K562 (cell line): Measurements from ENCODE around the gene SOX6. TPM values are rescaled to one million over a fixed set of nuclear protein-coding genes. Genes with fewer than 3 reads are reported as not detected.

Experiments
- CBFA2T2 ChIP-seq: fragments of 450-650 bp; conservative IDR thresholded peaks from 2 replicates; pipeline ENCODE4 v1.6.1; 2017; ENCODE audit warnings: mild to moderate bottlenecking
- MBD2 ChIP-seq: sonication (generic); IDR thresholded peaks from 2 replicates; pipeline ENCODE4 v1.6.1; 2016; ENCODE audit warnings: low read depth, borderline replicate concordance
- MTA2 ChIP-seq: fragments of 450-650 bp; IDR thresholded peaks from 2 replicates; pipeline ENCODE4 v1.6.1; 2016; ENCODE audit warnings: low read depth
- PCBP1 ChIP-seq: fragments of 200-400 bp; formaldehyde crosslinking; IDR thresholded peaks from 2 replicates; pipeline ENCODE4 v1.6.1; 2018; ENCODE audit warnings: mild to moderate bottlenecking, low read depth, low read length; ENCODE audit not compliant: poor library complexity, severe bottlenecking
- SMC3 ChIP-seq: conservative IDR thresholded peaks from 2 replicates; pipeline ENCODE4 v1.6.1; 2011; ENCODE audit warnings: low read depth, low read length, improper control_type of control experiment; ENCODE audit not compliant: insufficient read depth
- TAL1 ChIP-seq: fragments of 450-650 bp; IDR thresholded peaks from 2 replicates; pipeline ENCODE4 v1.6.1; 2016; ENCODE audit warnings: mild to moderate bottlenecking
- ZBED1 ChIP-seq: IDR thresholded peaks from 2 replicates; pipeline ENCODE4 v1.6.1; 2014
- ZBTB40 ChIP-seq, 2 experiments: fragments of 450-650 bp in 1 of 2; sonication (generic) in 1 of 2; formaldehyde crosslinking in 1 of 2; IDR thresholded peaks; 2 replicates each; pipeline versions ENCODE4 v1.7.1 to v1.9.0; 2016 to 2022; ENCODE audit warnings: inconsistent platforms in 1 of 2, mild to moderate bottlenecking in 1 of 2, missing genetic modification reagents in 1 of 2
- ZNF324 ChIP-seq: fragments of 250-450 bp; sonication (Bioruptor Pico); IDR thresholded peaks from 2 replicates; pipeline ENCODE4 v1.4.0; 2020; ENCODE audit warnings: mild to moderate bottlenecking
- ZNF347 ChIP-seq: fragments of 450-650 bp; formaldehyde crosslinking; IDR thresholded peaks from 2 replicates; pipeline ENCODE4 v1.4.0; 2020; ENCODE audit warnings: low read depth, mild to moderate bottlenecking, moderate library complexity
- ZNF695 ChIP-seq: fragments of 450-650 bp; formaldehyde crosslinking; IDR thresholded peaks from 2 replicates; pipeline ENCODE4 v1.4.0; 2020; ENCODE audit warnings: mild to moderate bottlenecking, moderate library complexity
- ZNF699 ChIP-seq: fragments of 250-450 bp; sonication (Bioruptor Pico); IDR thresholded peaks from 2 replicates; pipeline ENCODE4 v1.8.0; 2021; ENCODE audit warnings: mild to moderate bottlenecking, moderate library complexity; ENCODE audit not compliant: insufficient replicate concordance
- ZNF77 ChIP-seq: fragments of 250-450 bp; sonication (Bioruptor Pico); IDR thresholded peaks from 2 replicates; pipeline ENCODE4 v1.5.0; 2020
- polyA plus RNA-seq, 8 experiments: library from polyadenylated mRNA; depleted of rRNA in 4 of 8; stranded (reverse) in 5 of 8; unstranded in 3 of 8; fragments of >200 nt; fragmentation: Nextera tagmentation in 2 of 8; fragmentation: Illumina TruSeq in 1 of 8; extraction: Ambion mirVana in 2 of 8; extraction: Trizol in 1 of 8; gene quantifications; 2 replicates each; pipeline versions ENCODE4 v1.2.1 to v1.2.3, GENCODE V29; 2011 to 2014; ENCODE audit warnings: inconsistent platforms in 1 of 8, missing spikeins in 1 of 8
- total RNA-seq, 7 experiments: library from RNA; depleted of rRNA in 6 of 7; stranded (reverse); fragments of >200 nt in 6 of 7; fragmentation: Illumina TruSeq in 2 of 7; extraction: Trizol in 2 of 7; gene quantifications; 2 replicates each; pipeline versions ENCODE4 v1.2.1 to v1.2.3, GENCODE V29; 2011 to 2021; ENCODE audit warnings: low replicate concordance in 1 of 7
- TF ChIP-seq, protein P1 (sequence below): fragments of 450-650 bp; IDR thresholded peaks from 2 replicates; pipeline ENCODE4 v1.6.1; 2016
- TF ChIP-seq, protein P2 (sequence below), 2 experiments: IDR thresholded peaks in 1 of 2; conservative IDR thresholded peaks in 1 of 2; 2 replicates each; pipeline ENCODE4 v1.6.1; 2016; ENCODE audit warnings: low read depth in 2 of 2, mild to moderate bottlenecking in 1 of 2, missing compliant biosample characterization in 1 of 2, missing genetic modification characterization in 1 of 2, moderate library complexity in 1 of 2

The SOX6 gene
- total and polyA plus RNA-seq, 9 of the 15 experiments (the other 6 are each of a cell fraction or from before 2014, with no cell fraction given) = 0.89 to 8.7 (median 5.7) TPM

GRCh38 chr11:16292167-16292859 lies 64.0 kb downstream of the SOX6 start (continued):
- TF ChIP-seq, protein P1, sequence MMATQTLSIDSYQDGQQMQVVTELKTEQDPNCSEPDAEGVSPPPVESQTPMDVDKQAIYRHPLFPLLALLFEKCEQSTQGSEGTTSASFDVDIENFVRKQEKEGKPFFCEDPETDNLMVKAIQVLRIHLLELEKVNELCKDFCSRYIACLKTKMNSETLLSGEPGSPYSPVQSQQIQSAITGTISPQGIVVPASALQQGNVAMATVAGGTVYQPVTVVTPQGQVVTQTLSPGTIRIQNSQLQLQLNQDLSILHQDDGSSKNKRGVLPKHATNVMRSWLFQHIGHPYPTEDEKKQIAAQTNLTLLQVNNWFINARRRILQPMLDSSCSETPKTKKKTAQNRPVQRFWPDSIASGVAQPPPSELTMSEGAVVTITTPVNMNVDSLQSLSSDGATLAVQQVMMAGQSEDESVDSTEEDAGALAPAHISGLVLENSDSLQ = peak; percentile 86
- TF ChIP-seq ZBED1 (no peak), ZNF695 (CRISPR knock-in tag) (no peak), ZNF324 (no peak), TAL1 (peak; percentile 28; the same call in 1 of the 2 replicates), MBD2 (no peak), MTA2 (peak; percentile 42; the same call in 1 of the 2 replicates), ZBTB40 (IDR thresholded peaks at IDR 0.05) (no peak), ZBTB40 (CRISPR knock-in tag; IDR thresholded peaks at IDR 0.05) (no peak), ZNF77 (CRISPR knock-in tag) (no peak), ZNF699 (CRISPR knock-in tag) (no peak), SMC3 (no peak), CBFA2T2 (peak; percentile 16; the same call in 1 of the 2 replicates), PCBP1 (no peak), ZNF347 (CRISPR knock-in tag) (no peak)
- TF ChIP-seq, protein P2, sequence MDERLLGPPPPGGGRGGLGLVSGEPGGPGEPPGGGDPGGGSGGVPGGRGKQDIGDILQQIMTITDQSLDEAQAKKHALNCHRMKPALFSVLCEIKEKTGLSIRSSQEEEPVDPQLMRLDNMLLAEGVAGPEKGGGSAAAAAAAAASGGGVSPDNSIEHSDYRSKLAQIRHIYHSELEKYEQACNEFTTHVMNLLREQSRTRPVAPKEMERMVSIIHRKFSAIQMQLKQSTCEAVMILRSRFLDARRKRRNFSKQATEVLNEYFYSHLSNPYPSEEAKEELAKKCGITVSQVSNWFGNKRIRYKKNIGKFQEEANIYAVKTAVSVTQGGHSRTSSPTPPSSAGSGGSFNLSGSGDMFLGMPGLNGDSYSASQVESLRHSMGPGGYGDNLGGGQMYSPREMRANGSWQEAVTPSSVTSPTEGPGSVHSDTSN (CRISPR knock-in tag; IDR thresholded peaks at IDR 0.05; ENCODE audit: low read depth) = no peak
- TF ChIP-seq, protein P2 (tag; conservative IDR thresholded peaks at IDR 0.05; ENCODE audit: low read depth) = peak; percentile 89
